Epithelial cell of proximal tubule (primary cell): ENCODE data around the gene TMEM151A. TPM values are rescaled to one million over a fixed set of nuclear protein-coding genes. Genes with fewer than 3 reads are reported as not detected.

Experiments
- DNase-seq: peaks from one replicate; pipeline ENCODE4 v3.0.0-alpha.2; 2011; ENCODE audit warnings: low read depth
- H3K4me3 ChIP-seq: 2 replicates; pipeline ENCODE4 v1.5.1; 2011; ENCODE audit warnings: low read depth, mild to moderate bottlenecking, low read length
- total RNA-seq: library from RNA; depleted of rRNA; stranded (reverse); fragments of >200 nt; gene quantifications from 2 replicates; pipeline ENCODE4 v1.2.3, GENCODE V29; 2015
- TF ChIP-seq, protein P1 (sequence below): conservative IDR thresholded peaks from 2 replicates; pipeline ENCODE4 v1.5.1; 2012; ENCODE audit warnings: low read depth, mild to moderate bottlenecking, low read length

TMEM151A gene
- total RNA-seq, 1 donor from 2014 or later: 0.58 TPM

DNA sequence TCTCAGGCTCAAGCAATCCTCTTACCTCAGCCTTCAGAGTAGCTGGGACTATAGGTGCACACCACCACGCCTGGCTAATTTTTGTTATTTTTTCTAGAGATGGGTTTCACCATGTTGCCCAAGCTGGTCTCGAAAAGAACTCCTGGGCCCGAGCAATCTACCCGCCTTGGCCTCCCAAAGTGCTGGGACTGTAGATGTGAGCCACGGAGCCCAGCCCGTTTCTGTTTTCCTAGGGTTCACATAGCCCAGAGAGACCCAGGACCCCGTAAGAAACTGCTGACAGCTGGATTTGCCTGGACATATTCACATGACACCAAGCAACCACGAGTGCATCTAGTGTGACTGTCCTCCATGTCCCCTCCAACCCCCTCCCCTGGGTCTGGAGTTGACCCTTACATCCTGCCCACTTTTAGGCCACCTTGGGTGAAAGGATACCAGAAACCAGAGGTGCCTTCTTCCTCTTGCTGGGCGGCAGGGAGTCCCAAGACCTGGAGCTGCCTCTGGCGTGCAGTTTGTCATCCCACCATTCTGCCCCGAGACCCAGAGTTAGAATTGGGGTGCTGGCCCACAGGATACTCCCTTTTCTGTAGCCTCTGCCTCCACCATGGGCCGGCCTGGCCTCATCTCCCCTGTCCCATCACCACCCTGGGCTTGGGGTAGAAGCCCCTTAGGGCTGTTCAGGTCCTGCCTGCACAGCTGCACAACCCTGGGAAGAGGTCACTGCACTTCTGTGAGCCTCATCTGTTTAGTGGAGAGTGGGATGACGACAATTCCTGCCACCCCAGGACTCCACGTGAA is 48.2 kb downstream of the TMEM151A start:
- H3K4me3 ChIP-seq: no peak overlapping the region
- DNase-seq: no peak
- TF ChIP-seq, protein P1, sequence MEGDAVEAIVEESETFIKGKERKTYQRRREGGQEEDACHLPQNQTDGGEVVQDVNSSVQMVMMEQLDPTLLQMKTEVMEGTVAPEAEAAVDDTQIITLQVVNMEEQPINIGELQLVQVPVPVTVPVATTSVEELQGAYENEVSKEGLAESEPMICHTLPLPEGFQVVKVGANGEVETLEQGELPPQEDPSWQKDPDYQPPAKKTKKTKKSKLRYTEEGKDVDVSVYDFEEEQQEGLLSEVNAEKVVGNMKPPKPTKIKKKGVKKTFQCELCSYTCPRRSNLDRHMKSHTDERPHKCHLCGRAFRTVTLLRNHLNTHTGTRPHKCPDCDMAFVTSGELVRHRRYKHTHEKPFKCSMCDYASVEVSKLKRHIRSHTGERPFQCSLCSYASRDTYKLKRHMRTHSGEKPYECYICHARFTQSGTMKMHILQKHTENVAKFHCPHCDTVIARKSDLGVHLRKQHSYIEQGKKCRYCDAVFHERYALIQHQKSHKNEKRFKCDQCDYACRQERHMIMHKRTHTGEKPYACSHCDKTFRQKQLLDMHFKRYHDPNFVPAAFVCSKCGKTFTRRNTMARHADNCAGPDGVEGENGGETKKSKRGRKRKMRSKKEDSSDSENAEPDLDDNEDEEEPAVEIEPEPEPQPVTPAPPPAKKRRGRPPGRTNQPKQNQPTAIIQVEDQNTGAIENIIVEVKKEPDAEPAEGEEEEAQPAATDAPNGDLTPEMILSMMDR: no peak

DNA sequence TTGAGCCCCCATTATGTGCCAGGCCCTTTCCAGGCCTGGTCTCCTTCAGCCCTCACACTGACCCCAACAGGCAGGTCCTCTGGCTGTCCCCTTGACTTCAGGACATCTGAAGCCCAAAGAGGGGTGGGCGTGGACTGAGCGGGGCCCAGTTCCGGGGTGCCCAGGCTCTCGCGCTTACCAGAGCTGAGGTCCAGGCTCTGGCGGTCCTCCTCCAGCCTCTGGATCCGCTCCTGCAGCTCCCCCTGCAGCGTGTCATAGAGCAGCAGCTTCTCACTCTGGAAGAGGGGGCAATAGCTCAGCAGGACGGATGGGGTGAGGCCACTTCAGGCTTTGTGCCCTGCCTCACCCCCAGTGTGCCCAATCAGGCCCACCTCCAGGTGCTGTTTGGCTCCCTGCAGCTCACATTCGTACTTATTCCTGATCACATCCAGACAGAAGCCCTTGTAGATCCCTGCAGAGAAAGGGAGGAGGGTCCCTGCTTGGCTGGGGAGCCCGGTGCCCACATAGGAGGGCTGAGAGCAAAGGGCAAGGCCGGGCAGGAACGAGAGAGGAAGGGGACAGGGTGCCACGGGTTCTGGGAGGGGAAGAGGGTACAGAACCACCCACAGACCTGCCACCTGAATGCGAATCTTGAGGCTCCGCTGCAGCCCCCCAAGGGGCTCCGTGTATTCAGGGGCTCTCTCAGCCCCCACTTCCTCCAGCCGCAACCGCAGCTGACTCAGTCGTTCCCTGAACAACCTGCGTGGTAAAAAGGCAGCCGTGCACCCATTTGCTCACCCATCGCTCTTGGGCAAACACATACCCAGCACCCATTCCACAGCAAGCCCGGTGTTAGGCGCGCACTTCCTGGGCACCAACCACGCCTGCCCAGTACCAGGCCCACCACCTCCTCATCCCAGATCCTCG is 49.2 kb downstream of the TMEM151A start:
- H3K4me3 ChIP-seq: no peak overlapping the region
- TF ChIP-seq, protein P1: no peak
- DNase-seq: no peak

DNA sequence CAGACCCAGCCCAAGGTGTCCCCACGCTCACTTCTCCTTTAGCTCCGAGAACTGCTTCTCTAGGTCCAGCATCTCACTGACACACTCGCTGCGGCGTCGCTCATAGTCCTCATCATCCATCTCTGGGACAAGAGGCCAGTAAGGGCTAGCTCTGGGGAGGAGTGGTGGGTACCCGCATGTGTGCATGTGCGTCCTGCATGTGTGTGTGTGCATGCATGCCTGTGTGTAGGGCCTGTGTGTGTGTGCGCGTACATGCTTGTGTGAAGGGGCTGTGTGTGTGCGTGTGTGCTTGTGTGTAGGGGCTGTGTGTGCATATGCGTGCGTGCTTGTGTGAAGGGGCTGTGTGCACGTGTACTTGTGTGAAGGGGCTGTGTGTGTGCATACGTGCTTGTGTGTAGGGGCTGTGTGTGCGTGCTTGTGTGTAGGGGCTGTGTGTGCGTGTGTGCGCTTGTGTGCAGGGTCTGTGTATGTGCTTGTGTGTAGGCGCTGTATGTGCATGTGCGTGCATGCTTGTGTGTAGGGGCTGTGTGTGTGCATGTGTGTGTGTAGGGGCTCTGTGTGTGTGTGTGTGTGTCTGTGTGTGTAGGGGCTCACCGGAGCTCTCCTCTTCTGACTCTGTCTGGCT is 49.9 kb downstream of the TMEM151A start:
- DNase-seq: no peak
- H3K4me3 ChIP-seq: no peak overlapping the region
- TF ChIP-seq, protein P1: no peak

DNA sequence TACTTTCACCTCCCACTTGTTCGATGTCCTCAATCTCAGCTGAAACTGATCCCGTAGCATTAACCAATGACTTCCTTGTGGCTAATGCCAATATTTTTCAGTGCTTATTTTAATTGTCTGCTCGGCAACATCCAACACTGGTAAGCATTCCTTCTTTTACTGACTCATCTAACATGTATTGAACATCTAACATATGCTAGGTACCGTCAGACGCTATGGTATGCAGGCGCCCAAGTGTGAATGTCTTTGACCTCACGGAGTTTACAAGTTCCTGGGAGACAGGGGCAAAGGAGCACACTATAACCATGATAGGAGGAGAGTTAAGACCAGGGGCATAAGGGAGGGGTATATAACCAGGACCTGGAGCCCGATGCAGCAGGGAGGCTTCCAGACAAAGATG is 51.5 kb downstream of the TMEM151A start:
- TF ChIP-seq, protein P1: no peak
- no peak for DNase-seq
- no peak overlapping the region for H3K4me3 ChIP-seq

DNA sequence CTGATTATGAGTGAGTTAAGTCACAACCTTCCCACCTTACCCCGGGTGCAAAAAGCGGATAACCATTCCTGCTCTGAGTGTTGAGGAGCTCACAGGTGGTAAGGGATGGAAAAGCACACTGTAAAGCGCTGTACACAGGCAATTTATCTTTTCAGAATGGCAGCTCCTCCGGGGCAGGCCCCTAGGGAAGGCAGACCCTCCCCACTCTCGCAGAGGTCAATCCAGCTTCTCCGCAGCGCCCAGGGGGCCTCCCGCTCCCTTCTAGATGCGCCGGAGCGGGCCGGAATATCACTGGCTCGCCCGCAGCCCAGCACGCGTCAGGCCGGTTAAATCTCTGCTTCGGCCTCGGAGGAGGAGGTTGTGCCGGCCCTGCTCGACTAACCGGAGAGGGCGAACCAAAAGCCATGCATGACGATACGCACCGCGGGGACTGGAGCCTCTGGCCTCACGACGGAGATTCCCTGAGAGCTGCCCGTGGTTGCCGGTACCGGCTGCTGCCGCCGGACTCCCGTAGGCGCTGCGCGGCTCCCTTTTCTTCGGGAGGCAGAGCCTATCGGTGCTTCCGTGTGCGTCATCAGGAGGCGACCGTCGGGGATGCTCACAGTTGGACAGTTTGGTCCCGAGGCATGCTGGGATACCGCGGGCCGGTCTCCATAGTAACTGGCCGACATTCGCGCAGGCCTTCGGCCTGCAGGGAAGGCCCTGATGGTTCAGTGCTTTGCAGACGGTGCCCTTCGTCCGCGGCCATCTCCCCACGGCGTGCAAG is 53.0 kb downstream of the TMEM151A start, which contains the start of gene BRMS1:
Gene BRMS1, minus strand, starts transcription at position 555 of the 766 bp plus-strand sequence. CDS start 2,870 bp downstream, outside the sequence.
- peak; percentile 76 for DNase-seq
- peak within 1 kb of the TSS; percentile 88 for H3K4me3 ChIP-seq
- TF ChIP-seq, protein P1: no peak

DNA sequence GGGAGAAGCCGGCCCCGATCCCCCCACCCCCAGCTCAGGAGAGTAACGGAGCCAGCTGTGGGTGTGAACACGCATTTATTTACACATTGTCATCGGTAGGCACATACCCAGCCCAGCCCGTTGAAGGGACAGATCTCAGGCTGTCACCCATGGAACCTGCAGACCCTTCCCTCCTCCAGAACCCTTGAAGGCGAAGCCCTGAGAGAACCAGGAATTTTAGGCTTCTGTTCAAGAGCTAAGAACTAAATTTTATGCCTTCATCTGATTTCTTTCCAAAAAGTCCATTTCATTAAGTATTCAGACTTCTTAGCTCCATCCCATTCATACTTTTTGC is 53.6 kb downstream of the TMEM151A start:
- TF ChIP-seq, protein P1: no peak
- peak overlapping the region; percentile 88 for H3K4me3 ChIP-seq
- no peak for DNase-seq

Other genes starting within 250 kb of the TMEM151A start
- 2.1 and 2.3 TPM in 2 replicates for gene GAL3ST3, start 242.7 kb upstream of the TMEM151A start, total RNA-seq
- gene SF3B2, start 239.5 kb upstream of the TMEM151A start, total RNA-seq: 204 and 229 TPM in 2 replicates
- gene PACS1, start 221.6 kb upstream of the TMEM151A start, total RNA-seq: 17.5 and 24.9 TPM in 2 replicates
- gene KLC2, start 34.2 kb upstream of the TMEM151A start, total RNA-seq: 21.7 and 32.0 TPM in 2 replicates
- 152 and 162 TPM in 2 replicates for gene RAB1B, start 23.3 kb upstream of the TMEM151A start, total RNA-seq
- gene CNIH2, start 13.7 kb upstream of the TMEM151A start, total RNA-seq: 0.43 and 0.58 TPM in 2 replicates
- gene YIF1A, start 2.8 kb upstream of the TMEM151A start, total RNA-seq: 106 and 152 TPM in 2 replicates
- 0.07 and 1.0 TPM in 2 replicates for gene CD248, start 25.1 kb downstream of the TMEM151A start, total RNA-seq
- gene RIN1, start 44.5 kb downstream of the TMEM151A start, total RNA-seq: 18.9 and 21.1 TPM in 2 replicates
- gene BRMS1, start 53.2 kb downstream of the TMEM151A start, total RNA-seq: 72.0 and 95.1 TPM in 2 replicates
- 32.0 and 36.2 TPM in 2 replicates for gene B4GAT1, start 55.7 kb downstream of the TMEM151A start, total RNA-seq
- gene SLC29A2, start 79.9 kb downstream of the TMEM151A start, total RNA-seq: 6.6 and 12.3 TPM in 2 replicates
- not detected in 2 replicates for gene NPAS4, start 129.1 kb downstream of the TMEM151A start, total RNA-seq
- 85.3 TPM in 2 replicates for gene MRPL11, start 147.0 kb downstream of the TMEM151A start, total RNA-seq
- 3.5 and 3.6 TPM in 2 replicates for gene PELI3, start 175.0 kb downstream of the TMEM151A start, total RNA-seq
- gene DPP3, start 188.5 kb downstream of the TMEM151A start, total RNA-seq: 88.8 and 106 TPM in 2 replicates
- gene BBS1, start 218.7 kb downstream of the TMEM151A start, total RNA-seq: 20.0 and 43.6 TPM in 2 replicates